ENCODE data around the gene PITX3. TPM values are rescaled to one million over a fixed set of nuclear protein-coding genes. Genes with fewer than 3 reads are reported as not detected.

PITX3 gene
- total RNA-seq, 1 experiment from 2014 or later, result 1.9 TPM

DNA sequence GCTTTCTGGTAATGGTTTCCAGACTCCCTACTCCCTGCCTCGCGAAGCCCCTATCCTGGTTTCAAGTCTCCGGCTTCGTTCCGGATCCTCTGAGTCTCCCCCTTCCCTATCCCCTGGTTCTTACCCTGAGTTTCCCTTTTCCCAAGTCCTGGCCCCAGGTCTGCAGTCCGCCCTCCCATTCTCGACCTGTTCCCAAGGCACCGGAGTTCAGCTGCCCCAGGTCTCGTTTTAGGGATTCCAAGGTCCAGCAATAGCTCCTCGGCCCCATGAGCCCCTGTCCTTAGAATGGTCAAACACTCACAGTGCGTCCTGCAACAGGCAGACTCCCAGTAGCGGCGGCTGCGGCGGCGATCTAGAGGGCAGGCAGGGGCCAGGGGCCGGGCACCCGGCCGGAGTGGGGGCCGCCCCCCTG, 274 bp downstream of the PITX3 start:
- ATAC-seq, result peak; percentile 19
- H3K9me2 ChIP-seq (ENCODE audit: insufficient read depth), result no peaks in the 10 kb centered on the region
- H3K36me3 ChIP-seq (ENCODE audit: control insufficient read depth in 1 of 2, insufficient read depth in 2 of 2, low read length in 2 of 2), result no peaks in the 10 kb centered on the region
- H3K79me2 ChIP-seq (ENCODE audit: insufficient read depth, low read length), result peaks cover 5% of the 10 kb centered on the region
- ChIA-PET RAD21 (ENCODE audit: low non-redundant PET in 1 of 2, low total read pairs in 2 of 2, uncharacterized antibody in 2 of 2, unreplicated experiment in 2 of 2) (interaction anchor here in 1 of 2 experiments (1.0 kb wide), 1 partner anchor 10 kb away, joined by 5 read pairs; no protein-coding TSS in a partner anchor), CTCF (interaction anchor here (0.6 to 2.9 kb wide), 3 partner anchors 10 to 106 kb away, joined by 3 to 62 read pairs (median 4); no protein-coding TSS in a partner anchor), POLR2A (interaction anchor here (1.4 to 1.5 kb wide), 2 partner anchors 9 to 11 kb away, joined by 4 to 5 read pairs; no protein-coding TSS in a partner anchor)
- H3K9ac ChIP-seq (ENCODE audit: low read length), result peak overlapping the region; percentile 52
- intact Hi-C loops (cut with micrococcal nuclease), result no loop called here
- H3K4me1 ChIP-seq (ENCODE audit: control insufficient read depth in 1 of 2, insufficient read depth in 2 of 2, low read length in 2 of 2), result peaks cover 10 to 36% of the 10 kb centered on the region in 2 experiments
- H2AFZ ChIP-seq (ENCODE audit: low read depth, low read length, poor library complexity, severe bottlenecking), result no peak overlapping the region
- no peaks in the 10 kb centered on the region for H3K9me3 ChIP-seq (ENCODE audit: control insufficient read depth in 1 of 2, insufficient read depth in 1 of 2, low read depth in 1 of 2, low read length in 2 of 2)
- TF ChIP-seq SP1 (IDR thresholded peaks at IDR 0.05; ENCODE audit: low read depth) (no peak), ZFX (IDR thresholded peaks at IDR 0.05) (no peak), FOSL1 (IDR thresholded peaks at IDR 0.05; ENCODE audit: low read depth) (no peak), JUND (IDR thresholded peaks at IDR 0.05) (no peak), EGR1 (IDR thresholded peaks at IDR 0.05; ENCODE audit: low read depth) (no peak), EZH2 (IDR thresholded peaks at IDR 0.05) (no peak), YY1 (IDR thresholded peaks at IDR 0.05; ENCODE audit: extremely low read depth, insufficient replicate concordance, low read depth, low read length) (no peak), CBX3 (IDR thresholded peaks at IDR 0.05; ENCODE audit: low read depth) (no peak), POLR2A (IDR thresholded peaks at IDR 0.05; ENCODE audit: borderline replicate concordance, extremely low read depth, insufficient read depth, insufficient read length) (no peak), ZBTB33 (IDR thresholded peaks at IDR 0.05; ENCODE audit: extremely low read depth, insufficient replicate concordance, low read length) (no peak), RAD21 (IDR thresholded peaks at IDR 0.05; ENCODE audit: low read depth) (no peak), TCF7L2 (IDR thresholded peaks at IDR 0.05; ENCODE audit: borderline replicate concordance, extremely low read depth, insufficient read depth, insufficient read length) (no peak), EZH2phosphoT487 (IDR thresholded peaks at IDR 0.05; ENCODE audit: borderline replicate concordance) (no peak), SRF (IDR thresholded peaks at IDR 0.05; ENCODE audit: low read depth) (no peak), CEBPB (IDR thresholded peaks at IDR 0.05; ENCODE audit: low read depth) (no peak), ELF1 (IDR thresholded peaks at IDR 0.05; ENCODE audit: borderline replicate concordance, low read depth) (no peak)
- TF ChIP-seq, protein P1, sequence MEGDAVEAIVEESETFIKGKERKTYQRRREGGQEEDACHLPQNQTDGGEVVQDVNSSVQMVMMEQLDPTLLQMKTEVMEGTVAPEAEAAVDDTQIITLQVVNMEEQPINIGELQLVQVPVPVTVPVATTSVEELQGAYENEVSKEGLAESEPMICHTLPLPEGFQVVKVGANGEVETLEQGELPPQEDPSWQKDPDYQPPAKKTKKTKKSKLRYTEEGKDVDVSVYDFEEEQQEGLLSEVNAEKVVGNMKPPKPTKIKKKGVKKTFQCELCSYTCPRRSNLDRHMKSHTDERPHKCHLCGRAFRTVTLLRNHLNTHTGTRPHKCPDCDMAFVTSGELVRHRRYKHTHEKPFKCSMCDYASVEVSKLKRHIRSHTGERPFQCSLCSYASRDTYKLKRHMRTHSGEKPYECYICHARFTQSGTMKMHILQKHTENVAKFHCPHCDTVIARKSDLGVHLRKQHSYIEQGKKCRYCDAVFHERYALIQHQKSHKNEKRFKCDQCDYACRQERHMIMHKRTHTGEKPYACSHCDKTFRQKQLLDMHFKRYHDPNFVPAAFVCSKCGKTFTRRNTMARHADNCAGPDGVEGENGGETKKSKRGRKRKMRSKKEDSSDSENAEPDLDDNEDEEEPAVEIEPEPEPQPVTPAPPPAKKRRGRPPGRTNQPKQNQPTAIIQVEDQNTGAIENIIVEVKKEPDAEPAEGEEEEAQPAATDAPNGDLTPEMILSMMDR (IDR thresholded peaks at IDR 0.05 in 2 of 3, conservative IDR thresholded peaks at IDR 0.05 in 1 of 3; ENCODE audit: borderline replicate concordance in 1 of 3, insufficient read depth in 1 of 3, low read depth in 2 of 3, low read length in 2 of 3), result no peak
- TF ChIP-seq, protein P2, sequence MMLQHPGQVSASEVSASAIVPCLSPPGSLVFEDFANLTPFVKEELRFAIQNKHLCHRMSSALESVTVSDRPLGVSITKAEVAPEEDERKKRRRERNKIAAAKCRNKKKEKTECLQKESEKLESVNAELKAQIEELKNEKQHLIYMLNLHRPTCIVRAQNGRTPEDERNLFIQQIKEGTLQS (IDR thresholded peaks at IDR 0.05), result no peak
- TF ChIP-seq, protein P3, sequence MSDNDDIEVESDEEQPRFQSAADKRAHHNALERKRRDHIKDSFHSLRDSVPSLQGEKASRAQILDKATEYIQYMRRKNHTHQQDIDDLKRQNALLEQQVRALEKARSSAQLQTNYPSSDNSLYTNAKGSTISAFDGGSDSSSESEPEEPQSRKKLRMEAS (IDR thresholded peaks at IDR 0.05), result no peak
- H3K4me2 ChIP-seq (ENCODE audit: low read length), result peak overlapping the region; percentile 89
- peak overlapping the region; percentile 38 to 60 for H3K4me3 ChIP-seq (replicated peaks in 1 of 2; ENCODE audit: low read depth in 1 of 2, low read length in 2 of 2)
- no TSS peak for BruUV-seq (replicated peaks)
- DNase-seq (ENCODE audit: low read depth, low spot score), result no peak
- peaks cover under 1% of the 10 kb centered on the region; the same call in 1 of the 2 replicates for H4K20me1 ChIP-seq (ENCODE audit: insufficient read depth)
- no peak overlapping the region; the same call in 1 of the 2 replicates for H3K27ac ChIP-seq (ENCODE audit: low read depth, low read length)
- no peaks in the 10 kb centered on the region for H3K27me3 ChIP-seq (ENCODE audit: insufficient read depth, low read length)

All from HCT116 (cell line).